Hepatocyte (in vitro differentiated cells): ENCODE measurements around the gene BBS9.

Experiments used
- CTCF ChIP-seq: fragments of 200-600 bp; sonication (generic); IDR thresholded peaks from 2 replicates; pipeline ENCODE4 v1.5.1; 2016; ENCODE audit warnings: antibody characterized with exemption, mild to moderate bottlenecking; ENCODE audit not compliant: poor library complexity
- EZH2 ChIP-seq: fragments of 200-600 bp; sonication (generic); IDR thresholded peaks from 2 replicates; pipeline ENCODE4 v1.6.1; 2016; ENCODE audit warnings: antibody characterized with exemption, mild to moderate bottlenecking, borderline replicate concordance
- EZH2phosphoT487 ChIP-seq: fragments of 200-600 bp; sonication (generic); IDR thresholded peaks from one replicate; pipeline ENCODE4 v1.6.1; 2018; ENCODE audit warnings: antibody characterized with exemption, mild to moderate bottlenecking, low read depth, moderate library complexity; ENCODE audit not compliant: unreplicated experiment, severe bottlenecking

GRCh38 chr7:33494474-33494873 lies 365.1 kb downstream of the BBS9 start:
- no peak for TF ChIP-seq CTCF
- no peak for TF ChIP-seq EZH2
- no peak for TF ChIP-seq EZH2phosphoT487
